ENCODE data around the gene SEPTIN8.

Gene SEPTIN8

GRCh38 chr5:132782101-132782500 lies 5.1 kb upstream of the SEPTIN8 start:
- DNase-seq: peak; percentile 67

GRCh38 chr5:132781029-132781428 lies 4.0 kb upstream of the SEPTIN8 start:
- no peak for DNase-seq

- DNase-seq: no peak
Measured at GRCh38 chr5:132780577-132780976, 3.5 kb upstream of the SEPTIN8 start.

GRCh38 chr5:132779961-132780360 lies 2.9 kb upstream of the SEPTIN8 start:
- DNase-seq: no peak

DNA sequence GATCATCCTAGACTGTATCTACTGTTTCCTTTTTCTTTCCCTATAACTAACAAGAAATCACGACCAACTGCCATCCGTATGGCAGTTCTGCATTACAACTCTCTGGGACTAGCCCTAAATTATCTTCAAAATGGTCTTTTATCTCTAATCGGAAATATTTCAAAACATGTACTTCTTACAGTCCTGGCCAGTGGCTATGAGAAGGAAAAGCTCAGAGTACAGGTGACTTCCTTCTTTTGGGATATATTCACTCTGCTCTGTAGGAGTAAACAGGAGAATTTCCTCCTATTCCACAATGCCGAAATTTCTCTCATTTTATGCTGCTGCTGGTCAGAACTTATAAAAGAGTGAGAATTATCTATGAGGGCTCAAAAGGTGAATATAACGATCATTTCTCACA lies 1.8 kb upstream of the SEPTIN8 start:
- no peak for DNase-seq

GRCh38 chr5:132778129-132778528 lies 1.1 kb upstream of the SEPTIN8 start:
- no peak for DNase-seq

- DNase-seq: no peak
Measured at GRCh38 chr5:132776938-132777208, 166 bp downstream of the SEPTIN8 start.

DNA sequence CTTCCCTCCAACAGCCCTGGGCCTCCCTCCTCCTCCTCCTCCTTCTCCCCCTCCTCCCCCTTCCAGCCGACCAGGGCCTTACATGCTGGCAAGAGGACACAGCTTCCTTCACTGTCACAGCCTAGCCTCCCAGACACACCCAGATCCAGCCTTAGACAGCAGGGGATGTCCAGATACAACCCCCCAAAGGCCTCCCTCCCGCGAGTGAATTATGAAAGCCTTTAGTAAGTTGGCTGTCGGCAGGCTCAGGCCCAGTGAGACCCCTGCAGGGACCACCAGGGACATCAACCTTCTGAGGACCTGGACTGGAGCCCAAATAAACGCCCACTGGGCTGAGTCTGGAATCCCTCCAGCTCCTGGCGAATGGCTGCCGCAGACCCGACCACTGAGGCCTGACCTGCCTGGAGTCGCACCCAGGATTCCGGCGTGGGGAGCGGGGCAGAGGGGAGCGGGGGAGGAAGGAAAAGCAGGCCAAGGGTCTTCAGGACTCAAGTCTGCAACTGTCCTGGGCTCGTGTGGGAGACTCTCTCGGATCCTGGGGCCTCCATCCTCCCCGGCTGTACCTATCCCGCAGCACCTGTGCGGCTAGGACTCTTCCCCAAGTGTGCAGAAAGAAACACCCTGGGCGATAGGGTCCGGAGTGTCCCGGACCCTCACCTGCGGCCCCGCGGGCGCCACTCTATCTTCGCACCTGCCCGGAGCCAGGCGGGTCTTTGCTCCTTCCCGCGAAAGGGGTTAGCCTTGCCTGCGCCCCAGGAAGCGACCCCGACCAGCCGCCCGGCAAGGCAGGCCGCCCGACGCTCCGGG lies 705 bp downstream of the SEPTIN8 start:
- peak; percentile 69 for DNase-seq

DNA sequence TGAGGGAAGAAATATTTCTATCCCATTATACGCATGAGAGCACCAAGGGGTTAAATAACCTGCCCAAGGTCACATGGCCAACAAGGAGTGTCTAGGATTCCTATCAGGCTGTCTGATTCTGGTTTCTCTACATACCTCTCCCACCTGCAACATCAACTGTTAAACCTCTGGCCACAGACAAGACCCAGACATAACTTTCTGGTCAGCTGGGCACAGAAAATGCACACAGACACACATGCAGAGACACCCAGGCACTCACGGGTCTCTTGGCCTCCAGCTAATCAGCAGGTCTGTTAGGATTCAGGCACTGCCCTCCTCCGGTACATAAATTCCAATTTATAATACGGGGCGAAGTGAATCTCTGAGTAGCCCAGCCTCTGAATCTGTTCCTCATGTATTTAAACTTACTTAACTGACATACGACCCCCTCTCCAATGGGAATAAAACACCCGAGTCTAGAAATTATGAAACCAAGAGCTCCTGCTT lies 1.5 kb downstream of the SEPTIN8 start:
- no peak for DNase-seq

- DNase-seq: no peak
Measured at GRCh38 chr5:132774896-132775295, 2.1 kb downstream of the SEPTIN8 start.

DNA sequence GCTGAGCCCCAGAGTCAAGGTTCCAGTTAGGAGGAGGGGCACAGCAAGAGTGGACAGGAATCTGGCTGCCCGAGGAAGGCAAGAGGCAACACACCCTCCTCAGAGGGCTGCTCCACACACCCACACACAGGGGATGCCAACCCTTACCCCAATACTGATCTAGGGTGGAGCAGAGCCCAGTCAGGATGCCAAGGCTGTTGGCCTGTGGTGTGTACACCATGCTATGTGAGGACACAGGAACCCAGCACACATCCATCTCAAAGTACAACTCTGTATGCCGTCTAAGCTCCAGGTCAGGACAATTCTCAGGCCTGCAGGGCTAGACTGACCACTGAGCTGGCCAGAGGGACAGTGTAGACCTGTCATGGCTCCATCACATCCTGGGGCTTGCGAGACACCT lies 2.6 kb downstream of the SEPTIN8 start:
- DNase-seq: no peak

DNA sequence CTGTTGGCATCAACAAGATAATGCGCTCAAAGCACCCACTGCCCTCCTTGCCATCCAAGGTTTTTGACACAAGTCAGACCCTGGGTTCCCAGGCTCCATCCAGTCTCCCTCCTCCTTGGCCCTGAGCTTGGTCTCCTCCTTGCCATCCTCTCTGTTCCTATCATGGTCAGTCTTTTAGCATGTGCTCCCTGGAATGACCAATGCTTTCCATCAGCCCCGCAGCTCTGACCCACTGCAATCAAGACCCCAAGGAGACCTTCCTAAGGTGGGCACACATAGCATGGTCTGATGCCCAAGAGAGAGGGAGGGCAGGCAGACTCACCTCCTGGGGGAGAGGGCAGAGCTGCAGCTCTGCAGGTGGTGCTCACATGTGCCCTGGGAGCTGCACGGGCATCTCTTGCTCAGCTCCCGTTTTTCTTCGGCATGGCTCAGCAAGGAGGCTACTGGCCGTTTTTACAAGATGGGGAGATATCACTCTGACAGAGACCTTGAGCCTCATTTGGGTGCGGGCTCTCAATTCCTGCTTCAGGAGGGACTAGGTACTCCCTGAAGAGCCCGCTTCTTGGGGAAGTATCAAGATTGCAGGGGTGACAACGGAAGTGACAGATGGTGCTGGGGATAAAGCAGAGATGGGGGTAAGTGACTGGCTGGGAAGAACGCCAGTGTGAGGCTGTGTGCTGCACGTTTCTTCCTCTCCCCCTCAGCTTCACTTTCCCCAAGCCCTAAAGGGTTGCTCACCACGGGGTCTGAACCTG lies 3.3 kb downstream of the SEPTIN8 start:
- DNase-seq: no peak

DNA sequence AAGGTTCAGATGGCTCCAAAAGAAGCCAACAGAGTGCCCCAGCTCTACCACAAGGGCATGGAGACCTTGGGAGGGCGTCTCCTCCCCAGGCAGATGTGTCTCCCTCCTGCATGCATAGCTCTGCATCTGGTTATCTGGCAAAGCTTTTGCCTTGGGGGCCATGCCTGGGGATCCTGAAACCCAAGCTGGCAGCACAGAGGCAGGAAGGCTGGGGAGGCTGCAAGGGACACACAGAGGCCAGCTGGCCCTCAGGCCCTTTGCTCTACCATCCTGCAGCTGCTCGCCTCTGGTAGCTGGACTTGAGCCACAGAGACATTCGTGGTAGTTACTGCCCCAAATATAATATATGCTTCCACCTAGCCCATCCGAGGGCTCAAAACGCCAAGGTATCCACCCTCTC lies 3.9 kb downstream of the SEPTIN8 start:
- DNase-seq: no peak

DNA sequence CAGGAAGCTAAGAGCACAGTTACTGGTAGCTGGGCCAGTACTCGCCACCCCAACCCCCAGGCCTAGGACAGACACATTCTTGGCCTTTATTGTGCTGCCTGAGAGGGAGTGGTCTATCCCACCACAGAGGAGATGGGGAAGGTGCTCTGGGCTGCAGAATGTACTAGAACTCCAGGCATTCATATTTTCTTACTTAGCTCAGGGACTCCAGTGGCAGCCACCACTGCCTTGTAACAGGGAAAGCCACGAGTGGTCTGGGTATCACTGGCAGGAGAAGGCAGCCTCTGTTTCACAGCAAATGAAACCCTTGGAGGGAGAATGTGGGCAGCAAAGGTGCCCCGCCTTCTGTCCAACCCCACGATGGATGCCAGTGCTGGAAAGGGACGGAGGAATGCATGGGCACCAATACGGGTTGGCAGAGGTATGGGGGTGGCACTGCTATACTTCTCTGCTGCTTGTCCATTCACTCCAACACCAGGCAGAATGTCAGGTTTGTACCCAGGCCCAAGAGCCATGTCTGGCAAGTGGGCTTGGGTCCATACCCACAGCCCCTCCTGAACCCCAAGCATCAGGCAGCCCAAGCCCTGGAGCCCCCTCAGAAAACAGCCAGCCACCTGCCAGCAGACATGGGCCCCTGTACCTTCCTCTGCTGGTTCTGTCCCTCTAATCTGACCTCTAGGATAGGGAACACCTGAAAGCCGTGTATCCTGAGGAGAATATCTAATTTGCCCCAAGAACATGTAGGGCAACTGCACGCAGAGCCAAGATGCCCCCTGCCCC lies 4.6 kb downstream of the SEPTIN8 start:
- peak; percentile 24 for DNase-seq

DNA sequence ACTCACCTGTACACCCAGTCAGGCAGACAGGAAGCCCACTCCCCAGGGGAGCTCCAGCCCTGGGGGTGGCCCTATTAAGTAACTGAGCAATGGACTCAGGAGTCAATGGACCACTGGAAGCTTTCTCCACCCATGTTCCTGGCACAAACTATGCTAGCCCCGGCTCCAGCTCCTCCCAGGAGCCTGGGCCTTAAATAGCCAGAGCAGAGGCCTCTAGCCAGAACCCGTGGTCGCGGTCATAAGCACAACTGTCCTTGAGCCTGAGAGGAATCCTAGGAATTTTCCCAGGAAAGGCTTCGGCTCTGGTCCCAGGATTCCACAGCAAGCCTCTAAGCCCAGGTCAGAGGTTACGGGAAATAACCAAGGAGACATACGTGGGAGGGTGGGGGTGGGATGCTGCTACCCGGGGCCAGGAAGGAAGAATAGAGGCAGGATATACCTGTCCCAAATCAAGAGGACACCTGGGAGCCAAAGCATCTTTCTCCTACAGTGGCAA lies 5.5 kb downstream of the SEPTIN8 start:
- peak; percentile 77 for DNase-seq

- DNase-seq: no peak
Measured at GRCh38 chr5:132770476-132771159, 6.4 kb downstream of the SEPTIN8 start.

GRCh38 chr5:132768485-132768868 lies 8.6 kb downstream of the SEPTIN8 start:
- DNase-seq: no peak

DNA sequence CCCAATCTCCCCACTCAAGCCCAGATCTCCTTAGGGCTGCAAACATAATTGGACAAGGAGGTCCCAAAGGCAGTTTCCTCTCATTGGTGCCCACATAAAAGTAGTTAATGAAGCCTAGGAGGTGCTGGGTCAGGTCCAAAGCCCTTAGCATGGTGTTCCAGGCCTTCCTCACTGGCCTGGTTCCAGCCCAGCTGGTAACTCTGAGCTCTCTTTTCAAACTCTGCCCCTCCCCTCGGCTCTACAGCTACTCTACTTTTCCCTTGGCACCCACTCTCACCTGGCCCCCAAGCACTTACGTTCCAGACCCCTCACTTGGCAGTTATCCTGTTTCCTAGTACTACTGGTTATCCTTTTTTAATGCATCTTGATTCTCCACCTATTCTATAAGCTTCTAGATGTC lies 9.9 kb downstream of the SEPTIN8 start:
- DNase-seq: no peak

DNA sequence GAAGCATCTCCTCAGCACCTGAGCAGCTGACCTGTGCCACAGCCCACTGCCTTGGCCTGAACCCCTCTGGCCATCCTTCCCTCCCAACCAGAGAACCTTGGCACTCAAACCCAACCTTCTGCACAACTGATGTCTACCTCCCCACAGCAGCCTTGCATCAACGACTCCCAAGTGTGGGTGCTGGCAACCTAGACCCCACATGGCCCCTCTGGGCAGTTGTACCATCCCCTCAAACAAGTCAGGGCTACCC lies 10.3 kb downstream of the SEPTIN8 start:
- DNase-seq: no peak

GRCh38 chr5:132766020-132766805 lies 10.8 kb downstream of the SEPTIN8 start:
- no peak for DNase-seq

- DNase-seq: no peak
Measured at GRCh38 chr5:132765311-132766019, 11.6 kb downstream of the SEPTIN8 start.

All from fibroblast of skin of scalp (primary cell).